GM12872 (cell line): Measurements from ENCODE around the gene PAX6.

Experiments used
- TF ChIP-seq, protein P1 (sequence below): IDR thresholded peaks from 3 replicates; pipeline ENCODE4 v1.5.1; 2011; ENCODE audit warnings: low read depth, mild to moderate bottlenecking, low read length, moderate library complexity; ENCODE audit not compliant: insufficient read depth

Gene PAX6

GRCh38 chr11:31805629-31806185 lies 5.4 kb downstream of the PAX6 start:
- TF ChIP-seq, protein P1, sequence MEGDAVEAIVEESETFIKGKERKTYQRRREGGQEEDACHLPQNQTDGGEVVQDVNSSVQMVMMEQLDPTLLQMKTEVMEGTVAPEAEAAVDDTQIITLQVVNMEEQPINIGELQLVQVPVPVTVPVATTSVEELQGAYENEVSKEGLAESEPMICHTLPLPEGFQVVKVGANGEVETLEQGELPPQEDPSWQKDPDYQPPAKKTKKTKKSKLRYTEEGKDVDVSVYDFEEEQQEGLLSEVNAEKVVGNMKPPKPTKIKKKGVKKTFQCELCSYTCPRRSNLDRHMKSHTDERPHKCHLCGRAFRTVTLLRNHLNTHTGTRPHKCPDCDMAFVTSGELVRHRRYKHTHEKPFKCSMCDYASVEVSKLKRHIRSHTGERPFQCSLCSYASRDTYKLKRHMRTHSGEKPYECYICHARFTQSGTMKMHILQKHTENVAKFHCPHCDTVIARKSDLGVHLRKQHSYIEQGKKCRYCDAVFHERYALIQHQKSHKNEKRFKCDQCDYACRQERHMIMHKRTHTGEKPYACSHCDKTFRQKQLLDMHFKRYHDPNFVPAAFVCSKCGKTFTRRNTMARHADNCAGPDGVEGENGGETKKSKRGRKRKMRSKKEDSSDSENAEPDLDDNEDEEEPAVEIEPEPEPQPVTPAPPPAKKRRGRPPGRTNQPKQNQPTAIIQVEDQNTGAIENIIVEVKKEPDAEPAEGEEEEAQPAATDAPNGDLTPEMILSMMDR: no peak

DNA sequence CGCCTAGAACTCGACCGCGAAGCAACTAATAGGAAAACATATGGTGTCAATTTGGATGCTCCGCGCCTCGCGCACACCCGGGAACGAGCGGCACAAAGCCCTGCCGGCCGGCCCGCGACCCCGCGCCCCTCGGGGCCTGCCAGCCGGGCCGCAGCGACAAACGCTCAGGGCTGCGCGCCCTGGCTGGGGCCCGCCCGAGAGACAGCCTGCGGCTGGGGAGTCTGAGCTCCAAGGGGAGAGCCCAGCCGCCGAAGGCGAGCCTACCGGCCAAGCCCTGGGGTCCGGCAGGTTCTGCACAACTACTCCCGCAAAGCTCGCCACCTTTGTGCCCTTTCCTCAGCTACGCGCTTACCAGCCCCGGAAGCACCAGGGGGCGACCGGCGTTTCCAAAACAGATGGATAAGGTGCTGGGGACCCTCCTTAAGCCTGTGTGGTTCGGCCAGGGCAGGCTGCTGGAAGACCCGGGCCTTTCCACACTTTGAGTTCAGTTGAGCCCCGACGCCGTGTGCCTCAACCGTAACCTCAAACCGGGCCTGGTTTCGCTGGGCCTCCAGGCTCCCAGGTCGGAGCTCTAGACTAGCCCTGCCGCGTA lies 6.0 kb downstream of the PAX6 start:
- TF ChIP-seq, protein P1: no peak

DNA sequence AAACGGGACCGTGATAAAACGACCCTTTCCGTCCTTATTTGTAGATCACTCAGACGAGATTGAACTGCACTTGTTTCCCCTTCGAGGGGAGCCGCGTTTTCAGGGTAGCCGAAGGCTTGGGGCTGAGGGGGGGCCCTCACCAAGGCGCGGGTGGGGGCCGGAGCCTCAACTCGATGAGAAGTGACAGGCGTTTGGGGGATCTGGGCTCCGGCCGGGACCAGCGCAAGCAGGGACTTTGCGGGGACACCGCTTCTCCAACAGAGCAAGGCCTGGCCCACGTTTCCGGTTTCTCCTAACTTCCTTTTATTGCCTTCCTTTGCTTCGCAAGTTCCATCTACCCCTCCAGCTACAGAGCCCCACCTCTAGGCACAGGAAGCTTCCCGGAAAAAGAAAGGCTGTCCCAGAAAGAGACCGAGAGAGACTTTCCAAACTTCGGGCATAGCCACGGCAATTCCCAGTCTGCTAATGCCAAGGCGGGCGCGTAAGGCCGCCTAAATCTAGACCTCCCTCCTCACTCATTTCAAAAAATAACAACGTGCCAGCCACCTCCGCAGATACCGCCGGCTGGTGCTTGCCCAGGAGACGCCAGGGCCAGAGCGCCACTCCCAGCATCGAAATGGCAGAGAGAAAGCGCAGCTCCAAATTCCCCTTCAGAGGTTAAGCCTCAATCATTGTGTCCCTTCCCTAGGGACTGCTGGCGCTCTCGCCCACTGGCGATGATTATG lies 6.6 kb downstream of the PAX6 start:
- TF ChIP-seq, protein P1: no peak

GRCh38 chr11:31803813-31804311 lies 7.3 kb downstream of the PAX6 start:
- TF ChIP-seq, protein P1: no peak

GRCh38 chr11:31802990-31803812 lies 7.9 kb downstream of the PAX6 start:
- TF ChIP-seq, protein P1: no peak

DNA sequence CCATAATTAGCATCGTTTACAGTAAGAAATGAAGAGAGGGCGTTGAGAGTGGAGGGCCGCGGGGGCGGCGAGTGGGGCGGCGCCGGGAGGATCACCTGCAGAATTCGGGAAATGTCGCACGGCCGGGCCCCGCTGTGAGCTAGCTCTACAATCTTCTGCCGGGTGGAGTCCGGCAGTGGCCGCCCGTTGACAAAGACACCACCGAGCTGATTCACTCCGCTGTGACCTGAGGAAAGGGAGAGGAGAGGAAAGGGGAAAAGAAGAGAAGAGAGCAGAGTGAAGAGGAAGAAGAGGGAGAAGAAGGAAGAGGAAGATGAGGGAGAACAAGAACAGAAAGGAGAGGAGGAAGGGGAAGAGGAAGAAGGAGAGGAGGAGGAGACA lies 8.5 kb downstream of the PAX6 start:
- TF ChIP-seq, protein P1: no peak
